ENCODE data around the gene HSPB3. TPM values are rescaled to one million over a fixed set of nuclear protein-coding genes. Genes with fewer than 3 reads are reported as not detected.

HSPB3 gene
- total RNA-seq, 2 donors from 2014 or later: not detected

- Histone ChIP-seq H3K27ac (ENCODE audit: low read depth, low read length) (no peak overlapping the region), H3K9me3 (ENCODE audit: control insufficient read depth, low read length) (no peaks in the 10 kb centered on the region), H3K36me3 (ENCODE audit: control insufficient read depth, insufficient read depth, low read length) (no peaks in the 10 kb centered on the region), H3K27me3 (ENCODE audit: control insufficient read depth, insufficient read depth, low read length, poor library complexity, severe bottlenecking) (no peaks in the 10 kb centered on the region), H3K4me3 (ENCODE audit: low read length) (no peak overlapping the region), H3K4me1 (ENCODE audit: control insufficient read depth, insufficient read depth, low read length) (peaks cover 9% of the 10 kb centered on the region), H3K9ac (ENCODE audit: extremely low read depth, low read length, poor library complexity, severe bottlenecking) (no peak overlapping the region)
- Mint-ChIP-seq H3K36me3 (ENCODE audit: low read depth) (no peaks in the 10 kb centered on the region), H3K4me3 (no peak overlapping the region), H3K27me3 (ENCODE audit: insufficient read depth) (peaks cover 2% of the 10 kb centered on the region), H3K27ac (no peak overlapping the region), H3K9me3 (peaks cover 3% of the 10 kb centered on the region), H3K4me1 (peaks cover 18% of the 10 kb centered on the region)
- WGBS, 2 experiments (ENCODE audit: insufficient coverage in 1 of 2, insufficient read length in 1 of 2): 69% methylated on average over 2 of the region's 2 CpGs; no CpG with 5 or more reads in 1 of the 2 experiments
- no peak for TF ChIP-seq CTCF (conservative IDR thresholded peaks at IDR 0.05)
- DNase-seq: no peak
Measured at GRCh38 chr5:54454602-54455001, 897 bp upstream of the HSPB3 start.

GRCh38 chr5:54457094-54457862, 1.8 kb downstream of the HSPB3 start:
- Histone ChIP-seq H3K36me3 (ENCODE audit: control insufficient read depth, insufficient read depth, low read length) (no peaks in the 10 kb centered on the region), H3K9ac (ENCODE audit: extremely low read depth, low read length, poor library complexity, severe bottlenecking) (no peak overlapping the region), H3K27ac (ENCODE audit: low read depth, low read length) (no peak overlapping the region), H3K4me1 (ENCODE audit: control insufficient read depth, insufficient read depth, low read length) (peaks cover 9% of the 10 kb centered on the region), H3K27me3 (ENCODE audit: control insufficient read depth, insufficient read depth, low read length, poor library complexity, severe bottlenecking) (no peaks in the 10 kb centered on the region), H3K4me3 (ENCODE audit: low read length) (no peak overlapping the region), H3K9me3 (ENCODE audit: control insufficient read depth, low read length) (peaks cover 21% of the 10 kb centered on the region)
- TF ChIP-seq CTCF (conservative IDR thresholded peaks at IDR 0.05): no peak
- H3K9me3 Mint-ChIP-seq: peaks cover 30% of the 10 kb centered on the region
- peaks cover 2% of the 10 kb centered on the region for H3K27me3 Mint-ChIP-seq (ENCODE audit: insufficient read depth)
- peak overlapping the region; percentile 74 for H3K27ac Mint-ChIP-seq
- DNase-seq: no peak
- 49 to 59% methylated on average over 4 to 5 of the region's 5 CpGs for WGBS, 2 experiments (ENCODE audit: insufficient coverage in 1 of 2, insufficient read length in 1 of 2)
- H3K4me1 Mint-ChIP-seq: peaks cover 18% of the 10 kb centered on the region
- no peak overlapping the region for H3K4me3 Mint-ChIP-seq
- H3K36me3 Mint-ChIP-seq (ENCODE audit: low read depth): peaks cover 3% of the 10 kb centered on the region

- peaks cover 32% of the 10 kb centered on the region for H3K9me3 Mint-ChIP-seq
- H3K4me3 Mint-ChIP-seq: no peak overlapping the region
- Histone ChIP-seq H3K9ac (ENCODE audit: extremely low read depth, low read length, poor library complexity, severe bottlenecking) (no peak overlapping the region), H3K36me3 (ENCODE audit: control insufficient read depth, insufficient read depth, low read length) (no peaks in the 10 kb centered on the region), H3K4me1 (ENCODE audit: control insufficient read depth, insufficient read depth, low read length) (peaks cover 9% of the 10 kb centered on the region), H3K27me3 (ENCODE audit: control insufficient read depth, insufficient read depth, low read length, poor library complexity, severe bottlenecking) (no peaks in the 10 kb centered on the region), H3K4me3 (ENCODE audit: low read length) (no peak overlapping the region), H3K27ac (ENCODE audit: low read depth, low read length) (no peak overlapping the region), H3K9me3 (ENCODE audit: control insufficient read depth, low read length) (peaks cover 26% of the 10 kb centered on the region)
- WGBS, 2 experiments (ENCODE audit: insufficient coverage in 1 of 2, insufficient read length in 1 of 2): 84 to 89% methylated on average over 2 of the region's 2 CpGs
- H3K27me3 Mint-ChIP-seq (ENCODE audit: insufficient read depth): peaks cover 2% of the 10 kb centered on the region
- no peak for DNase-seq
- peaks cover 3% of the 10 kb centered on the region for H3K36me3 Mint-ChIP-seq (ENCODE audit: low read depth)
- TF ChIP-seq CTCF (conservative IDR thresholded peaks at IDR 0.05): no peak
- H3K4me1 Mint-ChIP-seq: peaks cover 18% of the 10 kb centered on the region
- no peak overlapping the region for H3K27ac Mint-ChIP-seq
Measured at GRCh38 chr5:54458221-54458620, 2.7 kb downstream of the HSPB3 start.
